GM19397 (cell line): ENCODE data around the gene TRIM6.
A peak's percentile ranks its signal among the peaks of the same experiment; 100 is the strongest.
"Not testable (repeated sequence)": the region's sequence is repeated elsewhere in the genome, so short reads cannot be mapped to it uniquely, and the experiment has no call there.

Experiments used
- ATAC-seq: cut with Tn5 transposase; IDR thresholded peaks from one replicate; pipeline ENCODE4 v1.9.1; 2021; ENCODE audit warnings: mild to moderate bottlenecking, moderate library complexity; ENCODE audit not compliant: unreplicated experiment

TRIM6 gene

DNA sequence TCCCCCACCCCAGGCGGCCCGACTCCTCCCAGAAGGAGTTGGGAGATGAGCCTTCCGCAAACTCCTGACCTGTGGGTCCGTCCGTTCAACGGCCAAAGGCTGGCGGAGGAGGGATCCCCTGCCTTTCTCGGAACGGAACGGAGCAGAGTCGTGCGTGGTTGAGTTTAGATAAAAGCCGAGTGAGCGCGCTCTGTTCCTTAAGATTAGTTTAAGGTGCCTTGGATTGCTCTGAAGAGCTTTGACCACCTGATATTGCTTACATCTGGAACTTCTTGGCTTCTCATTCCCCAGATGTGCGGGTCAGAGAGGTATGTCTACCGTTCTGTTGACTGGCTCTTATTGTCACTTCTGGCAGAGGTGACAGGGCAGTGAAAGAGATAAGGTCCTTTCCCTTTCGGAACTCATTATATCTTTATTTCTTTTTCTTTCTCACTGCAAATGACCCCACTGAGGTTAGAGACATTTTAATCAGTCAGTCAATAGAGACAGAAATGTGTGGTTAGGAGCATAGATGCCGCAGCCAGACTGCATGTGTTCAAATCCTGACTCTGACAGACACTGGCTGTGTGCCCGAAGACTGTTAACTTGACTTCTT, at the start of gene TRIM6:
Gene TRIM6, plus strand, starts transcription at position 31 of the 595 bp plus-strand sequence. Its CDS starts 261 bp downstream, at position 292.
- ATAC-seq = peak; percentile 39

DNA sequence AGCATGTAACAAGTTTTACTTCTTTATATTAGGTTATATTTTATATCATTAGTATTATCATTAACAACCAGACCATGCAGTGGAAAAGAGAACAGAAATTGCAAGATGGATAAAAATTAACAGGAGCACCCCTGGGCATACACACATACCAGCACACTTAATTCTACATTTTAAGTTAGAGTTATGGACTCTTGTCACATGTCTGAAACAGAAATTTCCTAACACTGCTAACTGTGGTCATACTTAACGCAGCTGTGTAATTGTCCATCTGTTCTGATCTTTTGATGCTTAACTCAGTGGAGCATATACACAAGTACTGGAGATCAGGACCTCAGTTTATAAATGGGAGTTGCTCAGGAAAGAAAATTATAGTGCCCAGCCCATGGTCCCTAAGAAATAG, 48.5 kb upstream of the TRIM6 start:
- peak; percentile 70 for ATAC-seq

DNA sequence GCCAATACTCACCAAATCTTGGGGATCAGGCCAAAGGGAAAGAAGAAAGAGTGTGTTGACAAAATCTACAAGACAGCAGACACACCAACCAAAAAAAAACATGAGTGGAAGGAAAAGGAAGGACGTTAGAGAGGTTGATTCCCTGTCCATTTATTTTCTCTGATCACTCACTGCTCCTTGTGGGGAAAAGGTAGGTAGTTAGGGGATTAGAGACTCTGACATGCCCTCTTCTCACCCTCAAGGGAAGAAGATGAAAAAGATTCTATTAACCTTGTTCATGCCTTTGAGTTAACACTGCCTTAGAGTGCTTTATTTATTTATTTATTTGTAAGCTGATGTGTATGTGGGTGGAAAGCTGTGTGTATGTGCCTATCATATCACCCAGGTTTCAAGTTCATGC, 48.0 kb upstream of the TRIM6 start, which contains the start of gene OR52H1:
Gene OR52H1, minus strand, starts transcription at position 101 of the 400 bp plus-strand sequence. CDS start 3,035 bp downstream, outside the sequence.
- peak; percentile 6 for ATAC-seq

DNA sequence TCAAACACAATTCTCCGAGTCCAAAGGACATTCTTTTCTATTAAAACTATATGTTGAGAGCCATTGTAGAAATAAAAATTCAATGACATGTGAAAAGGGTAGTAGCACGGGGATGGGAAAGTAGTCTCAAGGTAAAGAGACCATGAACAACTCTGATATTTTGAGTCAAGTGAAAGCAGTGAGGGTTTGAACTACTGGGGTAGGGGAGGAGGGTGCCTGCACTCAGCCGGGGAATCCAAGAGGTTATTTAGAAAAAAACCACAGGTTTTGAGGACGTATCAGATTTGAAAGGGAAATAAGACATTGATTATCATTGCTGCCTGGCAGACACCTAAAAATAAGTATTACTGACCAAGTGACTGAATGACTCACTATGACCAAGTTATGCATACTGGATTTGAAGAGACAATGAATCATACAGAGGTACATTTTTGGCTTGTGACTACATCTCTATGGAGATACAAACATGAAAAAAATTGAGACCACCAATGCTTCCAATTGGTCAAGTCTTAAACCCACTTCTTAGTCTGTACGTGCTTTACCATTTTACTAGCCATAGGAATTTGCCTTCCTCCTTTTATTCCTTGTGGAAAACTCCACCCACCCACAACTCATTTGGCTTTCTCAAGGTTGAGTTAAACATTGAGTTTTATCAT, 45.9 kb upstream of the TRIM6 start:
- no peak for ATAC-seq

DNA sequence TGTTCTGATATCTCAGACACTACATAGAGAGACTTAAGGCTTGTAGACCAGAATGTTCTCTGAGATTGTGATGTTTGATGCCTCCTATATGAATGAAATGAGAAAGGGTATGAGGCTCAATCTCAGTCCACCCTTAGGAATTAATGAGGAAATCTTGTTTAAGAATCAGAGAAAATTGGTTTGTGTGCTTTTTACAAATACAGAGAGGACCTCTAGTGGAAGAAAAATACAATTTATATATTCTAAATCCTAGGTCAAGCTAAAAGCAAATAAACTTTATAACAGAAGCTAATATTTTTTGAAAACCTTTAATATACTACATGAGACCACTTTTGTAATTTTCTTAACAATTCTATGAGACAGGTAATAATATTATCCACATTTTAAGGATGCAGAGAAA, 43.1 kb upstream of the TRIM6 start:
- no peak for ATAC-seq

DNA sequence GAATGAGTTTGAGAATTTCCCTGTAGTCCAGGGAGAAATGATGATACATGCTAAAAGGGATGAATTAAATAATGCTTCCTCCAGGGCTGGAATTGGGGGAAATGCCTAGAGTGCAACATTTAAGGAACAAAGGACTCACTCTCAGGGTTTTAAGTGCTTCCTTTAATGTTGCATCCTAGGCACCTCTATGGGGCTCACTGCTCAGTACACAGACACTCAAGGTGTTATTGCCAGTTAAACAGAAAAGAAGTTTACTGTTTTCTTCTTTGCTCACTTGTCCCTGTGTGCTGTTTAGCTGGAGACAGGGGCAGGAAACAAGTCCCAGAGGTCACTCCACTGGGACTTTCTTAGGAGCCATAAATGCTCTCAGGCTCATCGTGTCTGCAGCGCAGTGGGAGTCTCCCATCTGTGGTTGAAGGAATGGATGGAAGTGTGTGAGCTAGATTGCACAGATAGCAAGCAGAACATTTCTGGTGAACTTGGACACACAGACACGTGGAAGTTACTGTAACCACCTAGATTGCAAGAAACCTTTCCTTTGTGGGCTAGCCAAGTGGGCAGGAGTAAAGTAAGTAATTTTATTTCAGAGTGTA, 39.7 kb upstream of the TRIM6 start:
- ATAC-seq = no peak

DNA sequence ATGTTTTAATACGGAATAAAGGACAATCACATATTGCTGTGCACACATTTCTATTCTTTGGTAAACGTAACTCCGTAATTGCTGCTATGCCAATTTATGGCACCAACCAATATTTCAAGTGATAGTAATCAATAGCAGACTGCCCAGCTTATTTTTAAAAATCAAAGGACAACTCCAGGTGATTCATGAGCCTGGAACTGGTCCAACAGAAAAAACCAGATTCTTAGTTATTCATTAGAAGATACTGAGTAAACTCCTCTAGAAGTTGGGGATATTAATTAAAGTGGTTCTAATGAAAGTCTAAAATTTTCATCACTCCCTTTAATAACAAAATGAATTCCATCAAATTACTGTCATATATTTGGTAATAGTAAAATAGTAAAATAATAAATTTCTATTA, 38.7 kb upstream of the TRIM6 start:
- ATAC-seq = no peak

DNA sequence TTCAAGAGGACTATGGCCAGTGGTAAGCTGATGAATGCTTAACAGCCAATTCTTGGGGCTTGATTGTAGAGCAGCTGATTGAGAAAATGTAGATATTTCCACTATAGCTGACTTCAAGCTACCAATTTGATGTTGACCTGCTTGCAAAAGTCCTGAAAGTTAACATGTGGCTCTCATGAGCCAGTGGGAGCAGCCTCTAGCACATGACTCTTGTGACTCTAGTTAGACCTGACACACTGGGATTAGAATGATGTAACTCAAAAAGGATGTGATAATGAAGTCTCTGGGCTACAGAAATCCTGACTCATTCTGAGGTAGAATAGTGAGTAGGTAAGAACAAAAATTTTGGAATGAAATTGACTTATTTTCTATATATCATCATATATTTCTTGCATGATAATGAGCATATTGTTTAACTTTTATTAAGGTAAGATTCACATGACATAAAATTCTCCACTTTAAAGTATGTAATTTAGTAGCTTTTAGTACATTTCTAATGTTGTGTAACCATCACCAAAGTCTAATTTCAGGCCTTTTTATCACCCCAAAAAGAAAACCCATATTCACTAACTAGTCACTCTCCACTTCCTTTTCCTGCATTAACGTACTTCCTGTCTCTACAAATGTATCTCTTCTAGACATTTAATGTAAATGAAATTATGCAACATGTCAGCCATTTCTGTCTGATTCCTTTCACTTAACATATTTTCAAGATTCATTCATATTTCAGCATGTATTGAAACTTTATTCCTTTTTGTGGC, 32.0 kb upstream of the TRIM6 start:
- ATAC-seq = no peak

DNA sequence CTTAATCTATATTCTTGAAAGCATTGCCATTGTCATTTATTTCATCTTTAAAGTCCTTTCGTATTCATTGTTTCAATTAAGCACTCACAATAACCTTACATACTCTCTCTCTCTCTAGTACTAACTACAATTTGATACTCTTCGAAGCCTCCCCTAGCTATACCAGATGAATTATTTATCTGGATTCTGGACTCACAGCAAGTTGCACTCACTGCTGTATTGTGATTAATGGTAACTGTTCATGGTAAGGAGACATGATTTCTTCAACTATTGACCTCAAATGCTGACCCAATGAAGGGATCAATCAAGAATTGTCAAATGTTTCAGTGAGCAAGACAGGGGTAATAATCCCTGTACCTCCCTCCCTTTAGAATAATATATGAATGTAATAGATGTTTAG, 21.8 kb upstream of the TRIM6 start:
- ATAC-seq = no peak

- no peak for ATAC-seq
Observed at GRCh38 chr11:5575152-5575551, 21.3 kb upstream of the TRIM6 start.

DNA sequence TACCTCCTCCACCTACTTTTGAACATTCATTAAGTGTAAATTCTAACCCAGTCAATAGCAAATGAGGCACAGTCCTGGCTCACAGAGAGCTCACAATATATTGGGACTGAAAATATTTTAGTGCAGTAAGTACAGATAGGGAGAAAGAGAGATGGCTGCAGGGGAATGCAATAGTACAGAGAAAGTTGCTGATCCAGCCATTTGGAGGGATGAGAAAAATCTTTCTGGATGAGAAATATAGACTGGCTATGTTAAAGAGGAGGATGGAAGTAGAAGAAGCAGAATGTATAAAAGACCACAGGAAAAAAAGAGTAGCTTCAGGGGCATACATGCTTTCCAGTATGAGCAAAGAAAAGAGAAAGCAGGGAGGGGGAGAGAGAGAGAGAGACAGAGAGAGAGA, 19.3 kb upstream of the TRIM6 start:
- ATAC-seq = no peak

GRCh38 chr11:5580577-5580976, 15.9 kb upstream of the TRIM6 start, which contains the start of gene OR52B6:
Gene OR52B6, plus strand, starts transcription at chr11:5580877. Its CDS starts 0 bp downstream, at chr11:5580877.
- ATAC-seq = no peak

- ATAC-seq = no peak
Observed at GRCh38 chr11:5581014-5581413, 15.4 kb upstream of the TRIM6 start.

DNA sequence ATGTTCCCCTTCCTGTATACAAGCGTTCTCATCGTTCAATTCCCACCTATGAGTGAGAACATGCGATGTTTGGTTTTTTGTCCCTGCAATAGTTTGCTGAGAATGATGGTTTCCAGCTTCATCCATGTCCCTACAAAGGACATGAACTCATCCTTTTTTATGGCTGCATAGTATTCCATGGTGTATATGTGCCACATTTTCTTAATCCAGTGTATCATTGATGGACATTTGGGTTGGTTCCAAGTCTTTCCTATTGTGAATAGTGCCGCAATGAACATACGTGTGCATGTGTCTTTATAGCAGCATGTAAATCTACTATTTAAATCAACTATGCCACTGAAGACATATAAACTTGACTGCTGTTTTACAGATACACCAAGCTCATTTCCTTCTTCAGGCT, 12.0 kb upstream of the TRIM6 start:
- not testable (repeated sequence) for ATAC-seq

DNA sequence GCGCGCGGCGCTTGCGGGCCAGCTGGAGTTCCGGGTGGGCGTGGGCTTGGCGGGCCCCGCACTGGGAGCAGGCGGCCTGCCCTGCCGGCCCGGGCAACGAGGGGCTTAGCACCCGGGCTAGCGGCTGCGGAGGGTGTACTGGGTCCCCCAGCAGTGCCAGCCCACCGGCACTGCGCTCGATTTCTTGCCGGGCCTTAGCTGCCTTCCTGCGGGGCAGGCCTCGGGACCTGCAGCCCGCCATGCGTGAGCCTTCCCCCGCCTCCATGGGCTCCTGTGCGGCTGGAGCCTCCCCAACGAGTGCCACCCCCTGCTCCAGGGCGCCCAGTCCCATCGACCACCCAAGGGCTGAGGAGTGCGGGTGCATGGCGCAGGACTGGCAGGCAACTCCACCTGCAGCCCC, 6.5 kb upstream of the TRIM6 start:
- not testable (repeated sequence) for ATAC-seq

- ATAC-seq = no peak
Observed at GRCh38 chr11:5591613-5592012, 4.8 kb upstream of the TRIM6 start.

- ATAC-seq = no peak
Observed at GRCh38 chr11:5592615-5593014, 3.8 kb upstream of the TRIM6 start.

DNA sequence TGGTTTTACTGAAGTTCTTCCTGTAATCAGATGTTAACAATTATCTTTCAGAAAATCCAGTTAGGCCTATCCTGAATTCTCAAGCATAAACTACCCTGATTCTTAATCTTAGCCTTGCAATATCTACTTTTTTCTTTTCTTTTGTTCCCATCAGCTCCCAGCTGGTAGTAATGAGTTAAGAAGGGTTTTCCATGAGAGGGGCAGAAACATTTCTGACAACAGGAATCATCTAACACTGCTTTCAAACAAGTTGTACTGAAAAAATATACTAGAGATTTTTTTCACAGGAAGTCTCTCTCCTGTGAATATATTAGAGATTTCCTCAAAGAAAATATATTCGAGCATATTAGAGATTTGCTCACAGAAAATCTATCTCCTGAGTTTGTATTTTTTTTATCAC, 3.3 kb upstream of the TRIM6 start:
- no peak for ATAC-seq

- ATAC-seq = no peak
Observed at GRCh38 chr11:5597953-5598352, 1.5 kb downstream of the TRIM6 start.

DNA sequence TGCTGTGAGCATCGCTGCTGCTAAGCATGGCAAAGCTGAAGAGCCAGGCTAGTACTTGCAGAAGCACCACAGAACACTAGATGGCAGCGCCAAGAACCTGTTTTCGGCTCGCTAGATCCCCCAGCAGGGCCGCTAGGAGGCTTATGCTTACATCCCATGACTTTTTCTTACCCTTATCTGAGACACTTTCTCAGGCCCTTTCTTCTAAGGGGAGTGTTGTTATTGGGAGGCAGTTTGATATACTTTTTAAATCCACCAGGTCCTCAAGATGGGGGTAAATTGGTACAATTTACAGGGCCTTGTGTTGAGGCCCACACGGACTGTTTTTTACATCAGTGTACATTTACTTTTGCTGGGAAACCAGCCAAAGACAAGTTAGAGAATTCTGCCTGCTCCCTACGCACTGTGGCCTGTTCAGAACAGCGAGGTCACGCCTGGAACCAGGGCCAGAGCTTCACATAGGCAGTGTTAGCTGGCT, 4.0 kb downstream of the TRIM6 start:
- peak; percentile 93 for ATAC-seq

- not testable (repeated sequence) for ATAC-seq
Observed at GRCh38 chr11:5602791-5603190, 6.4 kb downstream of the TRIM6 start.
